RWPE2 (cell line): Measurements from ENCODE around the gene NEURL1.
"Not testable (repeated sequence)": the region's sequence is repeated elsewhere in the genome, so short reads cannot be mapped to it uniquely, and the experiment has no call there.

Experiments
- ATAC-seq: fragments of 200-7000 bp; cut with Tn5 transposase; 3 replicates; pipeline ENCODE4 v1.9.1; 2021; ENCODE audit warnings: low read depth
- DNase-seq: peaks from one replicate; pipeline ENCODE4 v3.0.0-alpha.2; 2020; ENCODE audit warnings: low spot score
- H3K27ac ChIP-seq: fragments of 450-650 bp; 2 replicates; pipeline ENCODE4 v1.5.1; 2017; ENCODE audit warnings: mild to moderate bottlenecking; ENCODE audit not compliant: poor library complexity, severe bottlenecking
- H3K27me3 ChIP-seq: fragments of 250-450 bp; sonication (Bioruptor Pico); 2 replicates; pipeline ENCODE4 v1.5.1; 2021; ENCODE audit warnings: mild to moderate bottlenecking, moderate library complexity; ENCODE audit not compliant: insufficient read depth, poor library complexity, severe bottlenecking
- H3K36me3 ChIP-seq: fragments of 250-450 bp; sonication (Bioruptor Pico); 2 replicates; pipeline ENCODE4 v1.5.1; 2020; ENCODE audit warnings: low read depth, mild to moderate bottlenecking, moderate library complexity
- H3K4me1 ChIP-seq: fragments of 250-450 bp; sonication (Bioruptor Pico); 2 replicates; pipeline ENCODE4 v1.5.1; 2021; ENCODE audit warnings: mild to moderate bottlenecking, moderate library complexity; ENCODE audit not compliant: insufficient read depth, poor library complexity, severe bottlenecking
- H3K4me3 ChIP-seq: fragments of 250-450 bp; sonication (Bioruptor Pico); 2 replicates; pipeline ENCODE4 v1.5.1; 2021; ENCODE audit warnings: mild to moderate bottlenecking, moderate library complexity; ENCODE audit not compliant: severe bottlenecking
- H3K9me3 ChIP-seq: fragments of 250-450 bp; sonication (Bioruptor Pico); 2 replicates; pipeline ENCODE4 v1.5.1; 2021; ENCODE audit warnings: mild to moderate bottlenecking, moderate library complexity; ENCODE audit not compliant: severe bottlenecking
- TF ChIP-seq, protein P1 (sequence below): fragments of 450-650 bp; IDR thresholded peaks from one replicate; pipeline ENCODE4 v1.5.1; 2017; ENCODE audit warnings: mild to moderate bottlenecking, moderate library complexity; ENCODE audit not compliant: poor library complexity, severe bottlenecking

Gene NEURL1

DNA sequence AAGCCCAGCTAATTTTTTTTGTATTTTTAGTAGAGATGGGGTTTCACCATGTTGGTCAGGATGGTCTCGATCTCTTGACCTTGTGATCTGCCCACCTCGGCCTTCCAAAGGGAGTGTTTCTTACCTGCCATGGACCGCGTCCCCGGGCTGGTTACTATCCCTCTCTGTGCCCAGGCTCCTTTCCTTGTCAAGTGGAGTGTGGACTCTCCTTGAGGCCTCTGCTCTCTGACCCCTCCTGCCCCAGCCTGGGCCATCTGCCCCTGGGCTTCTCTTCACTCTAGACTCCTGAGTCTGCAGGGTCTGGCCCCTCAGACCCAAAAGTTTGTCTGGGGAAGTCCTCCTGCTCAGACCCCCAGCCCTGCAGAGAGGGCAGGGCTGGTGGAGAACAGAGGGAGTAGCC lies 20.7 kb downstream of the NEURL1 start:
- no peak for DNase-seq
- Histone ChIP-seq H3K4me1 (peaks cover 6% of the 10 kb centered on the region), H3K27me3 (no peaks in the 10 kb centered on the region), H3K9me3 (no peaks in the 10 kb centered on the region), H3K4me3 (no peak overlapping the region), H3K27ac (no peak overlapping the region), H3K36me3 (no peaks in the 10 kb centered on the region)
- TF ChIP-seq, protein P1, sequence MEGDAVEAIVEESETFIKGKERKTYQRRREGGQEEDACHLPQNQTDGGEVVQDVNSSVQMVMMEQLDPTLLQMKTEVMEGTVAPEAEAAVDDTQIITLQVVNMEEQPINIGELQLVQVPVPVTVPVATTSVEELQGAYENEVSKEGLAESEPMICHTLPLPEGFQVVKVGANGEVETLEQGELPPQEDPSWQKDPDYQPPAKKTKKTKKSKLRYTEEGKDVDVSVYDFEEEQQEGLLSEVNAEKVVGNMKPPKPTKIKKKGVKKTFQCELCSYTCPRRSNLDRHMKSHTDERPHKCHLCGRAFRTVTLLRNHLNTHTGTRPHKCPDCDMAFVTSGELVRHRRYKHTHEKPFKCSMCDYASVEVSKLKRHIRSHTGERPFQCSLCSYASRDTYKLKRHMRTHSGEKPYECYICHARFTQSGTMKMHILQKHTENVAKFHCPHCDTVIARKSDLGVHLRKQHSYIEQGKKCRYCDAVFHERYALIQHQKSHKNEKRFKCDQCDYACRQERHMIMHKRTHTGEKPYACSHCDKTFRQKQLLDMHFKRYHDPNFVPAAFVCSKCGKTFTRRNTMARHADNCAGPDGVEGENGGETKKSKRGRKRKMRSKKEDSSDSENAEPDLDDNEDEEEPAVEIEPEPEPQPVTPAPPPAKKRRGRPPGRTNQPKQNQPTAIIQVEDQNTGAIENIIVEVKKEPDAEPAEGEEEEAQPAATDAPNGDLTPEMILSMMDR = no peak
- no peak for ATAC-seq

DNA sequence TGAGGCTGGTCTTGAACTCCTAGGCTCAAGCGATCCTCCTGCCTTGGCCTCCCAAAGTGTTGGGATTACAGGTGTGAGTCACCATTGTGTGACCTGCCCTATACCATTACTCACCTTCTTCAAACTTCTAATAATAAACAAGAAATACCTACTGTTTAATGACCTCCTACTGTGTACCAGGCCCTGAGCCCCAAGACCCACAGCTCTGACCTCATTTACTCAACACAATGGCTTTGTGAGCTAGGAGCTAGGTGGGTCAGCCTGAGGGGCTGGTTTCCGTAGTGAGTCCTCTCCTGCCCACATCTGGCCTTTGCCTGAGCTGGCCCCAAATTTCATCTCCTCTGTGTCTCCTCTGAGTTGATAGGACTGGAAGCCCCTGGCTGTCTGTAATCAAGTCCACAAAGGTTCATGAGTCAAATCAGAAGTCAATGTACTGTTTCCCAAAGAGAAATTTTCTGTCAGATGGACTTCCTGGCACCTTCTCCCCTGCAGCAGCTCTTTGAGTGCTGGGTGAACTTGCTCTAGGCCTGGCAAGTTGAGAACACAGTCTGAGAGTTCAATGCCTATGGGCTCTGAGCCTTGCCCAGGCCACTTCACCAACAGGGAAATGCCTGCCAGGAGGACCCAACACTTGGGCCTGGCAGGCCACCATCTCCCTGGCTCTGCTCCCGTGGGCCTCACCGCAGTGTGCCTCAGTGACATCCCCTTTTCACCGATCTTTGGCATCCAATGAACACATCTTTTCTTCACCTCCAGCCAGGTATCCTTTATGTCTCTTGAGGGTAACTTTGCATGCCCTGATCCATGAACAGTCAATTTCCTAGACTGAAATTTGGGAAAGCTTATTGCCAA lies 24.0 kb downstream of the NEURL1 start:
- ATAC-seq = no peak
- Histone ChIP-seq H3K4me1 (peaks cover 6% of the 10 kb centered on the region), H3K27me3 (no peaks in the 10 kb centered on the region), H3K36me3 (no peaks in the 10 kb centered on the region), H3K9me3 (no peaks in the 10 kb centered on the region), H3K27ac (no peak overlapping the region), H3K4me3 (no peak overlapping the region)
- no peak for DNase-seq
- TF ChIP-seq, protein P1 = no peak

DNA sequence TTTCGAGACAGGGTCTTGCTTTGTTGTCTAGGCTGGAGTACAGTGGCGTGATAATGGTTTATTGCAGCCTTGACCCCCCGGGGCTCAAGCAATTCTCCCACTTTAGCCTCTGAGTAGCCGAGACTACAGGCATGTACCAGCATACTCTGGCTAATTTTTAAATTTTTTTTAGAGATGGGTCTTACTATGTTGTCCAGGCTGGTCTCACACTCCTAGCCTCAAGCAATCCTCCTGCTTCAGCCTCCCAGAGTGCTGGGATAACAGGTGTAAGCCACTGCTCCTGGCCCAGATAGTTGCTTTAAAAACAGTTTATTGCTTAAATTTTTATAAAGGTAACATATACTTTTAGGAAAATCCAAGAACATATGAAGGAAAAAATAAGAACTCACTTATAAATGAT lies 26.3 kb downstream of the NEURL1 start:
- TF ChIP-seq, protein P1 = no peak
- no peak for DNase-seq
- Histone ChIP-seq H3K4me1 (peaks cover 6% of the 10 kb centered on the region), H3K4me3 (no peak overlapping the region), H3K36me3 (no peaks in the 10 kb centered on the region), H3K27ac (no peak overlapping the region), H3K9me3 (no peaks in the 10 kb centered on the region), H3K27me3 (no peaks in the 10 kb centered on the region)
- no peak for ATAC-seq

DNA sequence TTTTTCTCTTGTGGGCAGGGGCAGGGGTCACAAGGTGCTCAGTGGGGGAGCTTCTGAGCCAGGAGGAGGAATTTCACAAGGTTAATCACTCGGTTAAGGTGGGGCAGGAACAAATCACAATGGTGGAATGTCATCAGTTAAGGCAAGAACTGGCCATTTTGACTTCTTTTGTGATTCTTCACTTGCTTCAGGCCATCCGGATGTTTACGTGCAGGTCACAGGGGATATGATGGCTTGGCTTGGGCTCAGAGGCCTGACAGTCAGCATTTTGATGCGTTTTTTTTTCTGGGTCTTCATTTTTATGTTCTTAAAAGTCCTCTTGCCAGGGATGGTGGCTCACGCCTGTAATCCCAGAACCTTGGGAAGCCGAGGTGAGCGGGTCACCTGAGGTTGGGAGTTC lies 28.5 kb downstream of the NEURL1 start:
- H3K36me3 ChIP-seq, H3K9me3 ChIP-seq, H3K27ac ChIP-seq, DNase-seq, H3K4me3 ChIP-seq, ATAC-seq, H3K27me3 ChIP-seq, H3K4me1 ChIP-seq: not testable (repeated sequence)

DNA sequence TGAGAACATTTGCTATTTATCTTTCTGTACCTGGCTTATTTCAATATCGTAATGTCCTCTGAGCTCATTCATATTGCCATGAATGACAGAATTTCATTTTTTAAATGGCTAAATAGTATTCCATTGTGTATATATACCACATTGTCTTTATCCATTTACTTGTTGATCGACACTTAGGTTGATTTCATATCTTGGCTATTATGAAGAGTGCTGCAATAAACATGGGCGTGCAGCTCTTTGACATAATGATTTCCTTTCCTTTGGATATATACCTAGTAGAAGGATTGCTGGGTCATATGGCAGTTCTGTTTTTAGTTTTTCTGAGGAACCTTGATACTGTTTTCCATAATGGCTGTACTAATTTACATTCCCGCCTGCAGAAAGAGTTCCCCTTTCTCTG lies 30.2 kb downstream of the NEURL1 start:
- Histone ChIP-seq H3K27me3 (no peaks in the 10 kb centered on the region), H3K9me3 (no peaks in the 10 kb centered on the region), H3K36me3 (no peaks in the 10 kb centered on the region), H3K4me1 (peaks cover 21% of the 10 kb centered on the region), H3K4me3 (no peak overlapping the region), H3K27ac (no peak overlapping the region)
- no peak for ATAC-seq
- TF ChIP-seq, protein P1 = no peak
- no peak for DNase-seq
